ENCODE measurements around the gene CD276. TPM values are rescaled to one million over a fixed set of nuclear protein-coding genes. Genes with fewer than 3 reads are reported as not detected.

The CD276 gene
- total RNA-seq, 1 experiment from 2014 or later, result 133 TPM

- Histone ChIP-seq H3K9me3 (ENCODE audit: control insufficient read depth, low read depth, low read length) (no peaks in the 10 kb centered on the region), H3K4ac (ENCODE audit: low read depth, low read length) (no peak overlapping the region), H3K23me2 (ENCODE audit: insufficient read length, low read depth, low read length, poor library complexity, severe bottlenecking) (no peaks in the 10 kb centered on the region), H3K23ac (ENCODE audit: insufficient read length, low read depth, low read length) (no peak overlapping the region), H3K27ac (ENCODE audit: insufficient read length, low read depth, low read length) (no peak overlapping the region), H2BK5ac (ENCODE audit: insufficient read length, low read length) (no peak overlapping the region), H2AFZ (ENCODE audit: low read length) (no peak overlapping the region), H3K79me2 (ENCODE audit: insufficient read depth, low read length) (no peaks in the 10 kb centered on the region), H4K91ac (ENCODE audit: insufficient read length, low read depth, low read length) (no peak overlapping the region), H3K14ac (ENCODE audit: insufficient read depth, low read length) (no peak overlapping the region; the same call in 1 of the 2 replicates), H2AK5ac (ENCODE audit: insufficient read length, low read length) (no peak overlapping the region), H2BK15ac (ENCODE audit: low read depth, low read length) (no peak overlapping the region), H2BK20ac (ENCODE audit: low read depth, low read length, poor library complexity, severe bottlenecking) (no peak overlapping the region), H3K18ac (ENCODE audit: insufficient read length, low read depth, low read length) (no peak overlapping the region), H3K4me2 (ENCODE audit: insufficient read depth, insufficient read length, low read length) (no peak overlapping the region), H3K27me3 (ENCODE audit: insufficient read depth, low read length) (no peaks in the 10 kb centered on the region; the same call in 1 of the 2 replicates), H3K9ac (ENCODE audit: extremely low read depth, insufficient read length, low read length) (no peak overlapping the region), H2BK120ac (ENCODE audit: low read depth, low read length, poor library complexity, severe bottlenecking) (no peak overlapping the region), H3K4me1 (ENCODE audit: insufficient read depth, low read length) (no peaks in the 10 kb centered on the region), H3K79me1 (ENCODE audit: insufficient read depth, low read depth, low read length, poor library complexity, severe bottlenecking) (no peaks in the 10 kb centered on the region), H3T11ph (ENCODE audit: low read length) (no peak overlapping the region), H4K20me1 (ENCODE audit: control insufficient read depth, insufficient read depth, insufficient read length) (no peaks in the 10 kb centered on the region), H4K8ac (replicated peaks; ENCODE audit: insufficient read length, low read depth, low read length) (no peak overlapping the region), H3K56ac (ENCODE audit: insufficient read length, low read depth, low read length) (no peak overlapping the region), H2BK12ac (ENCODE audit: insufficient read length, low read depth, low read length) (no peak overlapping the region), H4K5ac (ENCODE audit: insufficient read length, low read depth, low read length) (no peak overlapping the region)
- no CpG with 5 or more reads among the region's 3 CpGs for WGBS (ENCODE audit: extremely low coverage, insufficient read length, low lambda C conversion rate)
- Mint-ChIP-seq H3K4me1 (peaks cover 10 to 23% of the 10 kb centered on the region in 2 experiments), H3K36me3 (ENCODE audit: insufficient read depth in 1 of 3, low read depth in 3 of 3) (no peaks in the 10 kb centered on the region; a peak in 1 of 7 replicates), H3K27me3 (ENCODE audit: low read depth) (peaks cover 7% of the 10 kb centered on the region), H3K4me3 (no peak overlapping the region; a peak in 1 of 5 replicates), H3K9me3 (peaks cover 0 to 2% of the 10 kb centered on the region in 2 experiments; a peak in 1 of 5 replicates), H3K27ac (no peak overlapping the region)
- TF ChIP-seq CTCF (conservative IDR thresholded peaks at IDR 0.05), result no peak
- no peak for DNase-seq
Observed at GRCh38 chr15:73763931-73764330, 79.7 kb downstream of the CD276 start.

Other genes starting within 250 kb of the CD276 start
- gene REC114, start 241.2 kb upstream of the CD276 start, total RNA-seq (2021), result not detected in 2 replicates
- 89.1 and 90.9 TPM in 2 replicates for gene NPTN, start 51.0 kb upstream of the CD276 start, total RNA-seq (2021)
- 1.9 and 2.5 TPM in 2 replicates for gene INSYN1, start 69.0 kb downstream of the CD276 start, total RNA-seq (2021)
- not detected in 2 replicates for gene TBC1D21, start 189.2 kb downstream of the CD276 start, total RNA-seq (2021)
- 6.9 and 9.1 TPM in 2 replicates for gene LOXL1, start 242.1 kb downstream of the CD276 start, total RNA-seq (2021)